ENCODE data around the gene SRPRB.

Gene SRPRB

DNA sequence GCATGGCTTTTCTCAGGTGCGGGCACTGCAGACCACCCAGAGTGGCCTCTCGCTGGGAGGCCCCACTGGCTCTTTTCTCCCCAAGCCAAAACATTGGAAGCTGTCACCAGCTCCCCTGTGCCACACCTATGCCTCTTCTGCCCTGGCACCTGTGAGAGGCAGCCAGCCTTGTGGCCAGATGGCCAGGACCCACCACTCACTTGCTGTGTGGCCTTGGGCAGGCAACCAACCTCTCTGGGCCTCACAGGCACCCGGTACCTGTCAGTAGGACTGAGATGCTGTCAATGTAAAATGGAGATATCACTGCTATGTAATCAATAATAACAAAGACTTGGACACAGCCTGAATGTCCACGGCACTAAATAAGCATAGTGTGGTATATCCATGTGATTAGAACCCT lies 36.5 kb downstream of the SRPRB start:
- no peaks in the 10 kb centered on the region for H3K79me2 ChIP-seq (ENCODE audit: low read length)
- H3K4me2 ChIP-seq (ENCODE audit: low read length), result no peak overlapping the region
- H3K27ac ChIP-seq (ENCODE audit: low read length), result no peak overlapping the region
- H3K36me3 ChIP-seq (replicated peaks; ENCODE audit: low read depth, low read length), result no peaks in the 10 kb centered on the region
- no peaks in the 10 kb centered on the region for H3K4me1 ChIP-seq (ENCODE audit: low read length)
- no peak for TF ChIP-seq CTCF (IDR thresholded peaks at IDR 0.05; ENCODE audit: low read depth, low read length)
- no peak for TF ChIP-seq EZH2phosphoT487 (IDR thresholded peaks at IDR 0.05; ENCODE audit: low read depth)
- H3K9me3 ChIP-seq (ENCODE audit: insufficient read depth, low read length), result no peaks in the 10 kb centered on the region
- H2AFZ ChIP-seq (ENCODE audit: low read depth, low read length), result no peak overlapping the region
- H3K9ac ChIP-seq (ENCODE audit: low read length), result no peak overlapping the region
- H3K4me3 ChIP-seq (ENCODE audit: low read length), result no peak overlapping the region
- no peaks in the 10 kb centered on the region for H4K20me1 ChIP-seq (ENCODE audit: insufficient read depth, low read length)
- H3K27me3 ChIP-seq (ENCODE audit: low read depth, low read length), result peaks cover 8% of the 10 kb centered on the region

GRCh38 chr3:133843634-133844033 lies 38.0 kb downstream of the SRPRB start:
- Histone ChIP-seq H3K36me3 (replicated peaks; ENCODE audit: low read depth, low read length) (no peaks in the 10 kb centered on the region), H3K79me2 (ENCODE audit: low read length) (no peaks in the 10 kb centered on the region), H3K4me2 (ENCODE audit: low read length) (no peak overlapping the region), H2AFZ (ENCODE audit: low read depth, low read length) (no peak overlapping the region), H3K27ac (ENCODE audit: low read length) (no peak overlapping the region), H3K4me3 (ENCODE audit: low read length) (no peak overlapping the region), H3K27me3 (ENCODE audit: low read depth, low read length) (peaks cover 14% of the 10 kb centered on the region), H3K4me1 (ENCODE audit: low read length) (no peaks in the 10 kb centered on the region), H4K20me1 (ENCODE audit: insufficient read depth, low read length) (no peaks in the 10 kb centered on the region), H3K9ac (ENCODE audit: low read length) (no peak overlapping the region), H3K9me3 (ENCODE audit: insufficient read depth, low read length) (no peaks in the 10 kb centered on the region)
- TF ChIP-seq CTCF (IDR thresholded peaks at IDR 0.05; ENCODE audit: low read depth, low read length) (no peak), EZH2phosphoT487 (IDR thresholded peaks at IDR 0.05; ENCODE audit: low read depth) (no peak)

DNA sequence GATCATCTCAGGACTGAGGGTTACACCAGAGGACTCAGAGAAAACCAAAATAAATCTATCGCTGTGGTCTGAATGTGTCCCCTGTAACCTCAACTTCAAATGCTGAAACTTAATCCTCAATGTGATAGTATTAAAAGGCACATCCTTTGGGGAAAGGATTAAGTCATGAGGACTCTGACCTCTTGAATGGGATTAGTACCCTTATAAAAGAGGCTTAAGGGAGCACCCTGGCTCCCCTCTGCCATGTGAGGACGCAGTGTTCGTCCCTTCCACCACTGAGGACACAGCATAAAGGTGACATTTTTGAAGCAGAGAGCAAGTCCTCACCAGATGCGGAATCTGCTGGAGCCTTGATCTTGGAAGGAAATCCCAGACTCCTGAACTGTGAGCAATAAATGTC lies 39.5 kb downstream of the SRPRB start:
- no peaks in the 10 kb centered on the region for H4K20me1 ChIP-seq (ENCODE audit: insufficient read depth, low read length)
- peaks cover 8% of the 10 kb centered on the region for H3K4me1 ChIP-seq (ENCODE audit: low read length)
- H3K27ac ChIP-seq (ENCODE audit: low read length), result no peak overlapping the region
- no peak overlapping the region for H3K4me3 ChIP-seq (ENCODE audit: low read length)
- H3K27me3 ChIP-seq (ENCODE audit: low read depth, low read length), result peaks cover 14% of the 10 kb centered on the region
- H3K9ac ChIP-seq (ENCODE audit: low read length), result no peak overlapping the region
- no peak for TF ChIP-seq CTCF (IDR thresholded peaks at IDR 0.05; ENCODE audit: low read depth, low read length)
- TF ChIP-seq EZH2phosphoT487 (IDR thresholded peaks at IDR 0.05; ENCODE audit: low read depth), result no peak
- H3K4me2 ChIP-seq (ENCODE audit: low read length), result no peak overlapping the region
- no peak overlapping the region for H2AFZ ChIP-seq (ENCODE audit: low read depth, low read length)
- H3K36me3 ChIP-seq (replicated peaks; ENCODE audit: low read depth, low read length), result no peaks in the 10 kb centered on the region
- no peaks in the 10 kb centered on the region for H3K9me3 ChIP-seq (ENCODE audit: insufficient read depth, low read length)
- H3K79me2 ChIP-seq (ENCODE audit: low read length), result no peaks in the 10 kb centered on the region

DNA sequence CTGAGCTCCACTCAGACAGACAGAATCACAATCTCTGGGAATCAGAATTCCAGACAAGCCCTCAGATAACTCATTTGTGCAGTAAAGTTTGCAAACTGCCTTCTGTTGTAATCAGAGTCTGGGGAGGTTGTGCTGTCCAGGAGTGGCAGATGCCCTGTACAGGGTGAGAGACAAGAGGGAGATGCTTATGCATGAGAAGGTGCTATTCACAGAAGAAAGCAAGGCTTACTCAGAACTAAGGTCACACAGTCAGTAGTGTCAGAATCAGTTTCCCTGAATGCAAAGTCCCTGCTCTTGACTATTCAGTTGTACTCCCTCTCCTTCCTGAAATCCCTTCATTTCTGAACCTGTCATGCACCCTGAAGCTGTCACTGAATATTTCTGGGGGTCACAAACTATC lies 43.7 kb downstream of the SRPRB start:
- no peaks in the 10 kb centered on the region for H3K9me3 ChIP-seq (ENCODE audit: insufficient read depth, low read length)
- no peak overlapping the region for H3K27ac ChIP-seq (ENCODE audit: low read length)
- no peaks in the 10 kb centered on the region for H4K20me1 ChIP-seq (ENCODE audit: insufficient read depth, low read length)
- H3K9ac ChIP-seq (ENCODE audit: low read length), result no peak overlapping the region
- H3K27me3 ChIP-seq (ENCODE audit: low read depth, low read length), result peaks cover 6% of the 10 kb centered on the region; the same call in 1 of the 2 replicates
- peak overlapping the region; percentile 1; the same call in 1 of the 2 replicates for H3K4me2 ChIP-seq (ENCODE audit: low read length)
- H3K79me2 ChIP-seq (ENCODE audit: low read length), result no peaks in the 10 kb centered on the region
- no peaks in the 10 kb centered on the region for H3K36me3 ChIP-seq (replicated peaks; ENCODE audit: low read depth, low read length)
- TF ChIP-seq CTCF (IDR thresholded peaks at IDR 0.05; ENCODE audit: low read depth, low read length) (no peak), EZH2phosphoT487 (IDR thresholded peaks at IDR 0.05; ENCODE audit: low read depth) (no peak)
- H3K4me1 ChIP-seq (ENCODE audit: low read length), result peaks cover 18% of the 10 kb centered on the region
- no peak overlapping the region for H2AFZ ChIP-seq (ENCODE audit: low read depth, low read length)
- H3K4me3 ChIP-seq (ENCODE audit: low read length), result no peak overlapping the region

All from OCI-LY3 (cell line).